ENCODE measurements around the gene EFNA2. TPM values are rescaled to one million over a fixed set of nuclear protein-coding genes. Genes with fewer than 3 reads are reported as not detected.

EFNA2 gene
- total RNA-seq, 1 donor = not detected

- Histone ChIP-seq H3K9me3 (ENCODE audit: low read depth, low read length) (no peaks in the 10 kb centered on the region), H3K4me1 (ENCODE audit: insufficient read depth, low read length) (peaks cover 1% of the 10 kb centered on the region), H3K27me3 (ENCODE audit: insufficient read depth, low read length) (peaks cover 16% of the 10 kb centered on the region), H3K4me3 (ENCODE audit: low read length) (no peak overlapping the region)
Observed at GRCh38 chr19:1290196-1290702, 4.6 kb downstream of the EFNA2 start.

DNA sequence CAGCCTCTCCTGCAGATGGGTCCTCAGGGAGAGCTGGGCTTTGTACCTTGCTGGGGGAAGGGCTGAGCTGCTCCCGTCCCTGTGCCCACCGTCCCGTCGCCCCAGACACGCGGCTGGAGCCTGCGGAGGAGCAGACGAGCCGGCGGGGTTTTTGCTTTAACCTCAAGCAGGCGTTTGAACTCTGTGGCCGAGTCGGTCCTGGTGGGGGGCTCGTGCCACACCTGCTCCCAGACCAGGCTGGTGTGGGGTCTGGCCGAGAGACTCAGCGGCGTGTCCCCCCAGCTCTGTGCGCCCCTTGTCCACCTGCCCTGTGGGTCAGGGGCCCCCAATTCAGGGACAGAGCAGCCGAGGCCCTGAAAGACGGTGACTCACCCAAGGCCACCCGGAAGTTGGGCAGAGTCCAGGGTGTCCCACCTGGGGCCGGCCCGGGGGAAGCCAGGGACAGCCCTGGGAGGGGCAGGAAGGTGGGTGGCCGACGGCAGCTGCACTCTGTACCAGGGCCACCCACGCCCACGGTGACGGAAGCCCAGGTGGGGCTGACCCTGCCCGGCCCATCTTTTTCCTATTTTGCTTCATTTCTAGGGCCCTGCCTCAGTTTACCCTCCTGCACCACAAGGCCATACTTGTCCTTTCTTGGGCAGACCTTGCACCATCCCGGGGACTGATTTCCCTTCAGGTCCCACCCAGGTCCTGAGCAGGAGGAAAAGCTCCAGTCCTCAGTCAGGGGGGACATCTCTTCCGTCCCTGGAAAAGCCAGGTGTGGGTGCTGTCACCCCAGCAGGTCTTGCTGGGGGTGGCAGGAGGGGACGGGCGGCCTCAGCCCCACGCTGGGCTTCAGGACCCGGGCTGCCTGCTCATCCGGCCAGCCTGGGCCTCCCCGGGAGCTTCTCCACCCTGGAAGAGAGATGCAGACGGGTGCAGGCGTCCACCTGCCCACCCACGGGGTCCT, 5.3 kb downstream of the EFNA2 start:
- H3K27me3 ChIP-seq (ENCODE audit: insufficient read depth, low read length) = peaks cover 15% of the 10 kb centered on the region

DNA sequence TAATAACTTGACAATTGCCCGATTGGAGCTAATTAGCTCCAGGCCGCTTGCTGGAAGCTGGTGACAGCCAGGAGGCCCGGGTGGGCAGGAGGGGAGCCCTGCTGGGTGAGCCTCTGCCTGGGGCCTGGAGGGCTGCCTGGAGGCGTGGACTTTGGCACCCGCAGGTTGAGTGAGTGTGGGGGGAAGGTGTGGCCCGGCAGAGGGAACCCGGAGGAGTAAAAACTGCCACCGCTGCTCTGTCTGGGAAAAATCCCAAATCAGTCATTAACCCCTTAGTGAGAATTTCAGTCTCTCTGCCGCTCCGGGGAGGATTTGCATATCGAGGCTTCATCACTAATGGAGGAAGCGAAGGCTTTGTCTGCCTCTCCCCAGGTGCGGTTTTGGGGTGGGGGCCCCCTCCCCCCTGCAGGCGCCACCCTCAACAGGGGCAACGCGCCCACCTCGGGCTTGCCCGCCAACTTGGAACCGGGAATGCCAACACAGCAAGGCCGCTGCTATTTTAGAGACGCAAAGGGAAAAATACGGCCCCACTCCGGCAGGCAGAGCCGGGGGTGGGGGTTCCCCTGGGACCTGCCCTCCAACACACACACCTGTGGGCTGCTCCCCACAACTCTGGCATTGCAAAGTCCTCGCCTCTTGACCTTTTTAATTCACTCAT, 6.2 kb downstream of the EFNA2 start:
- H3K4me1 ChIP-seq (ENCODE audit: insufficient read depth, low read length) = peaks cover 5% of the 10 kb centered on the region
- H3K4me3 ChIP-seq (ENCODE audit: low read length) = no peak overlapping the region
- H3K9me3 ChIP-seq (ENCODE audit: low read depth, low read length) = no peaks in the 10 kb centered on the region
- peaks cover 9% of the 10 kb centered on the region for H3K27me3 ChIP-seq (ENCODE audit: insufficient read depth, low read length)

More for the DNA sequence above, 5.3 kb downstream of the EFNA2 start:
- H3K4me3 ChIP-seq (ENCODE audit: low read length) = no peak overlapping the region
- no peaks in the 10 kb centered on the region for H3K9me3 ChIP-seq (ENCODE audit: low read depth, low read length)
- H3K4me1 ChIP-seq (ENCODE audit: insufficient read depth, low read length) = peaks cover 5% of the 10 kb centered on the region

- H3K27me3 ChIP-seq (ENCODE audit: insufficient read depth, low read length) = peaks cover 6% of the 10 kb centered on the region
- no peak overlapping the region for H3K4me3 ChIP-seq (ENCODE audit: low read length)
- H3K9me3 ChIP-seq (ENCODE audit: low read depth, low read length) = no peaks in the 10 kb centered on the region
- H3K4me1 ChIP-seq (ENCODE audit: insufficient read depth, low read length) = peaks cover 5% of the 10 kb centered on the region
Observed at GRCh38 chr19:1292419-1293151, 6.9 kb downstream of the EFNA2 start.

DNA sequence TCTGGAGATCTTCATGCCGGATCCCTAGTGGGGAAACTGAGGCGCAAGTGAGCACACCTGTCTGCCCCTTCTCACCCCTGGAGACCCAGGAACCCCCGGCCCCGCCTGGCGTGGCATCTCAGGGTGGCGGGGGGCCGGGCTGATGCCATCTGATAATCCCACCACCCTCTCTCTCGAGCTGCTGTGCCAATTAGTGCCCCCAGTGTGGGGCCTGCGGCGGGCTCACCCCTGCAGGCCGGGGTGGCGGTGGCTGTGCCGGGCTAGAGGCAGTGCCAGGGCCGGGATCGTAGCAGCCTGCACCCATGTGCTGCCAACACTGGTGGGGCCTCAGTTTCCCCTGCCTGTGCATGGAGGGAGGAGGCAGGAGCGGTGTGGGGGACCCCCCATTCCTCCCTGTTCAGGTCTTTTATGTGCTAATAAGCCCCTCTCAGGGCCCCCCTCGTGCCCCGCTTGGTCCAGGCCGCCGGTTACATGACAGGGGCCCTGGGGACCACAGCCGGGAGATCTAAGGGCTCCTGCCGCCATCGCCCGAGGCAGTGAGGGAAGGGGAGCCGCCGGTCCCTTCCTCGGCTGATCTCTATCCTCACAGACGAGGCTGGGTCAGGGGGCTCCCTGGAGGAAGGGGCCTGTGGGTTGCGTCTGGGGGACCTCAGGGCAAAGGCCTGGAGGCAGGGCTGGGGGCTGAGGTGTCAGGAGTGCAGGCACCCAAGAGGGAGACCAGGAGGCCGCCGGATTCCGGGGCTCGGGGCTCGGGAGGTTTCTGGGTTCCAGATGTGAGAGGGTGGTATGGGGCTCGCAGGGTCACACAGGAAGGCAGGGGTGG, 8.3 kb downstream of the EFNA2 start:
- Histone ChIP-seq H3K9me3 (ENCODE audit: low read depth, low read length) (no peaks in the 10 kb centered on the region), H3K4me3 (ENCODE audit: low read length) (no peak overlapping the region), H3K27me3 (ENCODE audit: insufficient read depth, low read length) (peaks cover 3% of the 10 kb centered on the region), H3K4me1 (ENCODE audit: insufficient read depth, low read length) (peaks cover 5% of the 10 kb centered on the region)

DNA sequence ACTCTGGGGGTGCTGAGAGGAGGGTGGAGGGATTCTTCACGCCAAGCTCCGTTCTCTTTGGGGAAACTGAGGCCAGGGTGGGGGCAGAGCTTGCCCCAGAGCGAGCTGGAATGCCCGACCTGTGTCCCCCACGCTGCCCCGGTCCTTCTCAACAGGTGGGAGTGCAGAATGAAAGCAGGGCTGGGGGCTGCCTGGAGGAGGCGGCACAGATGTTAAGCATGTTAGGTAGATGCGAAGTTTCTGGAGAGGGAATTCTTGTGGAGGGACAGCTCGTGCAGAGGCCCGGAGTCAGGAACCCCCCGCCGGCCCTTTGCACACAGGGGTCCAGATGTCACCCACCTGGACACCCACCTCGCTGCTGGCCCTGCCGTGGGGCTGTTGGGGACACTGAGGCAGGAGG, 9.0 kb downstream of the EFNA2 start:
- H3K9me3 ChIP-seq (ENCODE audit: low read depth, low read length) = no peaks in the 10 kb centered on the region
- no peak overlapping the region for H3K4me3 ChIP-seq (ENCODE audit: low read length)
- peaks cover 5% of the 10 kb centered on the region for H3K4me1 ChIP-seq (ENCODE audit: insufficient read depth, low read length)
- H3K27me3 ChIP-seq (ENCODE audit: insufficient read depth, low read length) = peaks cover 3% of the 10 kb centered on the region

- H3K4me3 ChIP-seq (ENCODE audit: low read length) = no peak overlapping the region
- H3K4me1 ChIP-seq (ENCODE audit: insufficient read depth, low read length) = peaks cover 5% of the 10 kb centered on the region
- H3K9me3 ChIP-seq (ENCODE audit: low read depth, low read length) = no peaks in the 10 kb centered on the region
- peaks cover 3% of the 10 kb centered on the region for H3K27me3 ChIP-seq (ENCODE audit: insufficient read depth, low read length)
Observed at GRCh38 chr19:1295169-1296012, 9.7 kb downstream of the EFNA2 start.

GRCh38 chr19:1296078-1296477, 10.4 kb downstream of the EFNA2 start:
- Histone ChIP-seq H3K27me3 (ENCODE audit: insufficient read depth, low read length) (peaks cover 3% of the 10 kb centered on the region), H3K9me3 (ENCODE audit: low read depth, low read length) (no peaks in the 10 kb centered on the region), H3K4me1 (ENCODE audit: insufficient read depth, low read length) (peaks cover 5% of the 10 kb centered on the region), H3K4me3 (ENCODE audit: low read length) (no peak overlapping the region)

- Histone ChIP-seq H3K9me3 (ENCODE audit: low read depth, low read length) (no peaks in the 10 kb centered on the region), H3K27me3 (ENCODE audit: insufficient read depth, low read length) (peaks cover 3% of the 10 kb centered on the region), H3K4me3 (ENCODE audit: low read length) (no peak overlapping the region)
Observed at GRCh38 chr19:1296575-1297271, 11.1 kb downstream of the EFNA2 start.

DNA sequence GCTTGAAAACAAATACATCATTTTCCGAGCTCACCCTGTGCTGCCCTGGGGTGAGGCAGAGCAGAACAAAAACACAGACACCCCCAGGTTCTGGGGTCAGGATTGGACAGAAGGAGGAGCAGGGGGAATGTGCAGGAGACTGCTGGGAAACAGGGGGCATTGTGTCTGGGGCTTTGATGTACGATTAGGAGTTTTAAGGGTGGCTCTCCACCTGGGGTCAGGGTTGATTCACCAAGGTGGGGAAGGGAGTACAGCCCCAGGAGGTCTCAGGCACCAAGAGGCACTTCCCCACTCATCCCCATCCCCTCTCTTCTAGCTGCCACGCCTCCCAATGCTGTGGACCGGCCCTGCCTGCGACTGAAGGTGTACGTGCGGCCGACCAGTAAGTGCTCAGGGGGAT, 12.6 kb downstream of the EFNA2 start:
- Histone ChIP-seq H3K27me3 (ENCODE audit: insufficient read depth, low read length) (peaks cover 3% of the 10 kb centered on the region), H3K4me1 (ENCODE audit: insufficient read depth, low read length) (peaks cover 5% of the 10 kb centered on the region), H3K9me3 (ENCODE audit: low read depth, low read length) (no peaks in the 10 kb centered on the region), H3K4me3 (ENCODE audit: low read length) (no peak overlapping the region)

More at GRCh38 chr19:1296575-1297271, 11.1 kb downstream of the EFNA2 start:
- H3K4me1 ChIP-seq (ENCODE audit: insufficient read depth, low read length) = peaks cover 5% of the 10 kb centered on the region

DNA sequence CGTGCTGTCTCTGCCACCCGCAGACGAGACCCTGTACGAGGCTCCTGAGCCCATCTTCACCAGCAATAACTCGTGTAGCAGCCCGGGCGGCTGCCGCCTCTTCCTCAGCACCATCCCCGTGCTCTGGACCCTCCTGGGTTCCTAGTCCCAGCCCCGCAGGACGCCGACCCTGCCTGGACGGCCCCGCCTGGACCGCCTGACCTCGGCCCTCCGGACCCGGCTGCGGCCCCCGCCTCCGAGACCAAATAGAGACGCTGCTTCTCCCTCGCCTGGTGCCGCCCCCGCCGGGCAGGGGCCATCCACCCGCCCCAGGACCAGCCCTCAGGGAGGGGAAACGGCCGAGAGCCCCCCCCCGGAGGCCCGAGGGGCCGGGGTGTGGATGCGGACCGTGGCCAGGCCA, 14.1 kb downstream of the EFNA2 start:
- Histone ChIP-seq H3K4me3 (ENCODE audit: low read length) (no peak overlapping the region), H3K27me3 (ENCODE audit: insufficient read depth, low read length) (peaks cover 3% of the 10 kb centered on the region), H3K9me3 (ENCODE audit: low read depth, low read length) (no peaks in the 10 kb centered on the region), H3K4me1 (ENCODE audit: insufficient read depth, low read length) (peaks cover 5% of the 10 kb centered on the region)

DNA sequence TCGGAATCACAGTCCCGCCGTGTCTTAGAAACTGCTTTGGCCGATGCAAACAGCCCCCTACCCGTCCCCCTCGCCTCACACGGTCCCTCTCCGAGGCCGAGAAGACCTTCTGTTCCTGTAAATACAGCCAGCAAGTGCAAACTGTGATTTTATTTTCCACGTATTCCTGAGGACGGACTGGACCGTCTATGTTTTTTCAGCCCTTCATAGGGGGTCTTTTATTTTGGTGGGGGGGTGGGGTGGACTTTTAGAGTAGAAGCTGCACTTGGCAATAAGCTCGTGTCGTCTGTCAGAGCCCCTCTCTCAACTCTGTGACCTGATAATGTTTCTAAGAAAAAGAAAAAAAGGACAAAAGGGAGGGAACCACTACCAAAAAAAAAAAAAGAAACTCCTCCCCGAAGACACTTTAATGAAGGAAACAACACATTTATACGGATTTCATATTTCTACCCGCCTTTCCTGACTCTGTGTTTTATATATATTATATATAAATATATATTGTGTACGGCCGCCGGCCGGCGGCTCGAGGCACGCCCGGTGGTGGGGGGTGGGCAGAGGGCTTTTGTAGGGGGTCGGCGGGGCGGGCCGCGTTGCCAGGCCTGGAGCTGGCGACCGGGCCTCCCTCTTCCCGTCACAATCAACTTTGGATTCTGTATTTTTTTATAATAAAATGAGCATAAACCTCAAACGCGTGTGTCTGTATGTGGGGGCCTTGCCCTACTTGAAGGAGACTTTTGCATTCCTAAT, 15.2 kb downstream of the EFNA2 start:
- Histone ChIP-seq H3K27me3 (ENCODE audit: insufficient read depth, low read length) (no peaks in the 10 kb centered on the region), H3K9me3 (ENCODE audit: low read depth, low read length) (no peaks in the 10 kb centered on the region), H3K4me1 (ENCODE audit: insufficient read depth, low read length) (no peaks in the 10 kb centered on the region), H3K4me3 (ENCODE audit: low read length) (no peak overlapping the region)

All from mononuclear cell (primary cell).